Adrenal gland (tissue), 12 donors: ENCODE measurements around the gene ZBTB18. TPM values are rescaled to one million over a fixed set of nuclear protein-coding genes. Genes with fewer than 3 reads are reported as not detected.

ENCODE experiments used
- DNase-seq, 7 donors: peaks; one replicate each; pipeline ENCODE4 v3.0.0-alpha.2; 2019 to 2020
- H3K27ac ChIP-seq, 5 donors: fragments of 200-600 bp; sonication (generic) in 4 of 5; 1 replicate in 3 of 5; 2 replicates in 2 of 5; pipeline versions ENCODE4 v1.5.1 to v1.8.0; 2016 to 2020; ENCODE audit warnings: mild to moderate bottlenecking in 1 of 5
- H3K27me3 ChIP-seq: fragments of 200-600 bp; 2 replicates; pipeline ENCODE4 v1.8.0; 2021
- H3K36me3 ChIP-seq, 2 donors: fragments of 200-600 bp; replicated peaks in 1 of 2; 1 replicate in 1 of 2; 2 replicates in 1 of 2; pipeline versions ENCODE4 v1.5.1 to v1.8.0; 2018 to 2022
- H3K4me1 ChIP-seq, 2 donors: fragments of 200-600 bp; replicated peaks in 1 of 2; 1 replicate in 1 of 2; 2 replicates in 1 of 2; pipeline versions ENCODE4 v1.5.1 to v1.8.0; 2018 to 2021
- H3K4me3 ChIP-seq, 4 donors: fragments of 200-600 bp; sonication (generic) in 3 of 4; one replicate each; pipeline ENCODE4 v1.5.1; 2016 to 2018
- H3K9me3 ChIP-seq, 3 donors: fragments of 200-600 bp; sonication (generic) in 1 of 3; replicated peaks in 1 of 3; 1 replicate in 2 of 3; 2 replicates in 1 of 3; pipeline versions ENCODE4 v1.5.1 to v1.8.0; 2016 to 2021
- CTCF ChIP-seq, 6 experiments: fragments of 450-650 bp in 4 of 6; fragments of 200-600 bp in 2 of 6; sonication (generic) in 1 of 6; IDR thresholded peaks; 1 replicate in 5 of 6; 2 replicates in 1 of 6; pipeline versions ENCODE4 v1.5.1 to v1.8.0; 2016 to 2021; ENCODE audit warnings: antibody characterized with exemption in 6 of 6, mild to moderate bottlenecking in 2 of 6, moderate library complexity in 1 of 6
- POLR2A ChIP-seq, 2 donors: fragments of 450-650 bp; IDR thresholded peaks; one replicate each; pipeline ENCODE4 v1.6.1; 2017; ENCODE audit warnings: antibody characterized with exemption in 2 of 2, mild to moderate bottlenecking in 2 of 2, moderate library complexity in 1 of 2
- WGBS, 4 donors: extraction: QIAGEN DNeasy Blood & Tissue Kit in 2 of 4; methylation state at CpG; one replicate each; pipeline versions ENCODE4 v1.1.5 to v1.1.7; 2013 to 2017; 5-methylcytosine and 5-hydroxymethylcytosine counted together
- intact Hi-C, 2 donors: fragments of 100-400 bp; cut with DNase I; formaldehyde crosslinking; loops; one replicate each; pipeline versions ENCODE4 v1.14.1 to v1.15.0; 2022 to 2023
- polyA plus RNA-seq, 3 donors: library from polyadenylated mRNA; stranded (reverse); fragments of 200-250 nt in 2 of 3; fragments of 350-450 nt in 1 of 3; fragmentation: Illumina TruSeq in 1 of 3; extraction: RNeasy Lipid Tissue Mini Kit (QIAGEN cat#74804) in 1 of 3; gene quantifications; one replicate each; pipeline ENCODE4 v1.2.3, GENCODE V29; 2013 to 2014
- total RNA-seq, 9 donors: library from RNA; depleted of rRNA in 4 of 9; stranded (reverse); fragments of >200 nt in 4 of 9; fragments of 120-200 nt in 1 of 9; fragmentation: NEBNext Ultra II Directional in 1 of 9; extraction: Animal tissue kit (Norgen Biotek cat#: 25700) in 1 of 9; gene quantifications; one replicate each; pipeline versions ENCODE4 v1.1.0 to v1.2.4, GENCODE V29; 2013 to 2023
- donor health status: healthy with polysubstance abuse.
- donor health status: Bipolar disorder and iron deficiency.
- donor health status: DM: yes; HTN: yes; CAD: no.
- donor health status: DM: no; HTN: no; CAD: no.
- donor health status: DM: no; HTN: no; CAD: no.
- donor health status: DM: yes; HTN: yes; CAD: no.

Gene ZBTB18
- total and polyA plus RNA-seq, 12 donors: 4.8 to 15.1 (median 8.4) TPM

DNA sequence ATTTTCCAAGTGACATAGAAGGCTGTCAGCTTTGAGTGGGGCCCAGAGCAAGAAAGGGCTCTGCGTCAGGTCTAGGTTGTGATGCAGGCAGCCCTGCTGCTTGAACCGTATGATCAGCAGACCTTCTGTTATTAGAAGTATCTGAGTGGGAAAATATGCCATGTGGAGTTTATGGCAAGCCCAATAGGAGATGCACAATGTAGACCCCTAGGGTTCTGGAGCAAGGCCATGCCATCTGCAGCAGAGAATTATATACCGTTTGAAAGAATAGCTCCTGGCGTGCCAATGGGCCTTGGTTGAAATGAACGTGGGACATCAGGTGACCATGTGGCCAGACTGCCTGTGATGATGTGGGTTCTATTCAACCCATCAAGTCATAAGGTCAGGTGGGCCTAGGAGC lies 44.1 kb upstream of the ZBTB18 start:
- TF ChIP-seq CTCF (IDR thresholded peaks at IDR 0.05) (no peak), POLR2A (IDR thresholded peaks at IDR 0.05) (no peak)
- Histone ChIP-seq H3K4me3 (no peak overlapping the region), H3K36me3 (no peaks in the 10 kb centered on the region), H3K27ac (no peak overlapping the region), H3K27me3 (no peaks in the 10 kb centered on the region), H3K4me1 (no peaks in the 10 kb centered on the region), H3K9me3 (no peaks in the 10 kb centered on the region)
- DNase-seq: no peak
- 87 to 96% (median 88%) methylated on average over 4 to 5 of the region's 5 CpGs for WGBS, 4 donors
- intact Hi-C loops: no loop called here

DNA sequence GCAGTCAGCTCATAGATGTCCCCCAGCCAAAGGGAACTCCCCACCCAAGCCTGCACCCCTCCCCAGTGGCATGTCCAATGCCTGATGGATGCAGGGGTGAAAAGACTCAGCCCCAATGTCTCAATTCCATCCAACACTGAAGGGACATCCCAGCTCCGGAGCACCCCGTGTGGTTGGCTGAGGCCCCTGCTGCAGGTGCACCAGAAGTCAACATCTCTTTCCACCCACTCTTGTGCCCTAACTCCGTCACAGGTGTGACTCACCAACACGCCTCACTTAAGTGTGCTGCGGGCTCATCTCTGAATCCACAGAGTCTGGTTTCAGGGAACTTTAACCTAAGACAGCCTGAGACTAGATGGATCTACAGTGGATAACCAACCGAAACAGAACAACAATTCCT lies 40.9 kb upstream of the ZBTB18 start:
- Histone ChIP-seq H3K4me1 (no peaks in the 10 kb centered on the region), H3K27ac (no peak overlapping the region), H3K9me3 (no peaks in the 10 kb centered on the region), H3K4me3 (no peak overlapping the region), H3K27me3 (no peaks in the 10 kb centered on the region), H3K36me3 (no peaks in the 10 kb centered on the region)
- no peak for DNase-seq
- intact Hi-C loops: no loop called here
- 75 to 83% (median 80%) methylated on average over 4 to 6 of the region's 6 CpGs for WGBS, 4 donors
- no peak for TF ChIP-seq POLR2A (IDR thresholded peaks at IDR 0.05)
- no peak for TF ChIP-seq CTCF (IDR thresholded peaks at IDR 0.05)

- WGBS, 4 donors: 40 to 50% (median 44%) methylated on average over 2 of the region's 2 CpGs
- DNase-seq: no peak
Measured at GRCh38 chr1:244010703-244011123, 40.4 kb upstream of the ZBTB18 start.

DNA sequence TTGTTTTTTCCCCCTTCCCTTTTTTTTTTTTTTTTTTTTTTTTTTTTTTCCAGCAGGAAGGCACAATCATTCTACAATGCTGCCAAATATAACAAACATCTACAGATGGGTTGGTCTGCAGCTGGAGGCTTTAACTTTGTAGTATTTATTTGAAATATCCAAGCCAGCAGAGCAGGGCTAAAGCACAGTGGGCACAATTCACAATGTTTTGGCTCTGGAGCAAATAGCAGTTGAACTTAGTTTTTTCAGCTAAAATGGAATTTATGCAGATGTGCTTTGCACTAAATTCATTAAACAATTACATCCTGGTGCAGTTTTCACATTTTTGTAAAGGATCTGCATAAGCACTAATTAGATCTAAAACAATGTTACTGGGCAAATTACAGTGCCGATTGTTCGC lies 39.8 kb upstream of the ZBTB18 start:
- no peak for DNase-seq
- TF ChIP-seq POLR2A (IDR thresholded peaks at IDR 0.05): no peak

More at GRCh38 chr1:244010703-244011123, 40.4 kb upstream of the ZBTB18 start:
- Histone ChIP-seq H3K36me3 (no peaks in the 10 kb centered on the region), H3K4me3 (no peak overlapping the region), H3K27ac (no peak overlapping the region), H3K9me3 (no peaks in the 10 kb centered on the region), H3K4me1 (no peaks in the 10 kb centered on the region), H3K27me3 (no peaks in the 10 kb centered on the region)
- intact Hi-C loops: no loop called here
- TF ChIP-seq CTCF (IDR thresholded peaks at IDR 0.05) (no peak), POLR2A (IDR thresholded peaks at IDR 0.05) (no peak)

GRCh38 chr1:244011786-244012185 lies 39.3 kb upstream of the ZBTB18 start:
- intact Hi-C loops: no loop called here
- H3K4me3 ChIP-seq: no peak overlapping the region
- WGBS, 4 donors: 56 to 62% (median 57%) methylated on average over 6 of the region's 6 CpGs
- DNase-seq: no peak
- H3K27ac ChIP-seq: no peak overlapping the region
- no peaks in the 10 kb centered on the region for H3K27me3 ChIP-seq
- H3K9me3 ChIP-seq: no peaks in the 10 kb centered on the region
- H3K36me3 ChIP-seq: no peaks in the 10 kb centered on the region
- H3K4me1 ChIP-seq: no peaks in the 10 kb centered on the region
- TF ChIP-seq CTCF (IDR thresholded peaks at IDR 0.05): no peak
- no peak for TF ChIP-seq POLR2A (IDR thresholded peaks at IDR 0.05)

More for the DNA sequence above, 39.8 kb upstream of the ZBTB18 start:
- Histone ChIP-seq H3K27me3 (no peaks in the 10 kb centered on the region), H3K4me3 (no peak overlapping the region), H3K27ac (no peak overlapping the region), H3K36me3 (no peaks in the 10 kb centered on the region), H3K9me3 (no peaks in the 10 kb centered on the region), H3K4me1 (no peaks in the 10 kb centered on the region)
- intact Hi-C loops: no loop called here
- 79 to 92% (median 84%) methylated on average over 2 of the region's 2 CpGs for WGBS, 4 donors
